SK-N-MC (cell line): ENCODE data around the gene UBAP1L.

Experiments used
- EZH2 ChIP-seq: fragments of 200-600 bp; sonication (generic); IDR thresholded peaks from one replicate; pipeline ENCODE4 v1.6.1; 2017; ENCODE audit warnings: antibody characterized with exemption
- FOXP2 ChIP-seq: optimal IDR thresholded peaks from 2 replicates; pipeline ENCODE3; 2011; ENCODE audit warnings: mild to moderate bottlenecking, moderate library complexity; ENCODE audit not compliant: insufficient read depth; ENCODE audit errors: extremely low read length, control extremely low read depth
- POLR2AphosphoS5 ChIP-seq: IDR thresholded peaks from 2 replicates; pipeline ENCODE4 v1.6.1; 2012; ENCODE audit warnings: mild to moderate bottlenecking, low read depth, low read length, borderline replicate concordance

DNA sequence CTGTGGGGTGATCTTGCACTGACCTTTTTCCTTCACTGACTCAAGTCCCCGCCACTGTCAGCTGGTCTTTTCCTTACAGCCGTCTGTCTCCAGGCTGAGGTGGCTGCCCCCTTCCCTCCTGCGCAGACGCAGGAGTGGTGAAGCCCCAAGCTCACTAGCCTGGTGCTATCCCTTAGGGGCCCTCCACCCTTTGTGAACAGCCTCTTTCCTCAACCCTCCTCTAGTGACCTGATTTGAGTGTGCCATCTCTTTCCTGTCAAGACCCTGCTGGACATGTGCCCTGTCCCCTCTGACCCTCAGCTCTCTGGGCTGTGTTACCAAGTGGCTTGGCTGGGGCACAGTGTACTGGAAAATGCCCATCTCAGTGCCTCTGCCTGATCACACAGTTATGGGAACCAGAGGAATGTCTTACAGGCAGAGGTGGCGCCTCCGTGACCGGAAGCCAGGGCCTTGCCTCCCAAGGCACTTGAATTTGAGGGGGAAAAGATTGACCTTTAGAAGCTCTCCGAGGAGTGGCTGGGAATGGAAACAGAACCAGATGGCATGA is 29.7 kb downstream of the UBAP1L start:
- TF ChIP-seq EZH2: no peak
- no peak for TF ChIP-seq POLR2AphosphoS5
- no peak for TF ChIP-seq FOXP2
